UCSD-AML1 (cell line): ENCODE results near the gene MRPL28.
"Not testable (repeated sequence)": the region's sequence is repeated elsewhere in the genome, so short reads cannot be mapped to it uniquely, and the experiment has no call there.

ENCODE experiments used
- DNase-seq: peaks from one replicate; lab custom pipeline; 2025; ENCODE audit not compliant: unreplicated experiment; lab: John Stamatoyannopoulos, UW

The MRPL28 gene

GRCh38 chr16:360698-361336 lies 9.5 kb downstream of the MRPL28 start:
- no peak for DNase-seq

GRCh38 chr16:359871-360697 lies 10.3 kb downstream of the MRPL28 start:
- DNase-seq: no peak

DNA sequence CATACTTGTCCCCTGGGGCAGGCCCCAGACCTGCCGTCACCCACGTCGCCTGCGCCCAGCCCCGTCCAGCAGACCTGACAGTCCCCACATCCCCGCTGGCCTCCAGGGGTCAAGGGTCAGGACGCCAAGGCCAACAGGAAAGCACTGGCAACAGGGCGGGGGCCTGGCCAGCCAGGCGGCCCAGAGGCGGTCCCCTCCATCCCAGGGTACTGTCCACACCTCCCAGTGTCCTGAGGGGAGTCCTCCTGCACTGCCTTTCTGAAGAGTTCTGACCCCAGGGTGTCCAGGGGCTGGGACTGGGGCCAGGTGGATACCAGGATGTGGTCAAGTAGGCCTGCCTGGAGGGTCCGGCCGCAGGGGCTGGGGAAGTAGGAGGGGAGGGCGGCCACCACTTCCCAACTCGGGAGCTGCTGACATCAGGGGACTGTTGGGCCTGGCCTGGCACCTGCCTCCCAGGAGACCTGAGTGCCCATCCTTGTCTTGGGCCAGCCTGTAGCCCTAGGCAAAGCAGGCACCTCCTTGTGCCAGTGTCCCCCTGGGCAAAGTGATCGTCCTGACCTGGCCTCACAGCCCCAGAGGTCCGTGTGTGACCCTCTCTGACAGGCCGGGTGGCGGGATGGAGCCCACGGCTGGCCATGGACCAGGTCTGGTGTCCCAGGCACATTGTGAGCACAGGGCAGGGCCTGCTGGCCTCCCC lies 11.1 kb downstream of the MRPL28 start:
- no peak for DNase-seq

- no peak for DNase-seq
These were observed 13.6 kb downstream of the MRPL28 start for GRCh38 chr16:356741-357140.

DNA sequence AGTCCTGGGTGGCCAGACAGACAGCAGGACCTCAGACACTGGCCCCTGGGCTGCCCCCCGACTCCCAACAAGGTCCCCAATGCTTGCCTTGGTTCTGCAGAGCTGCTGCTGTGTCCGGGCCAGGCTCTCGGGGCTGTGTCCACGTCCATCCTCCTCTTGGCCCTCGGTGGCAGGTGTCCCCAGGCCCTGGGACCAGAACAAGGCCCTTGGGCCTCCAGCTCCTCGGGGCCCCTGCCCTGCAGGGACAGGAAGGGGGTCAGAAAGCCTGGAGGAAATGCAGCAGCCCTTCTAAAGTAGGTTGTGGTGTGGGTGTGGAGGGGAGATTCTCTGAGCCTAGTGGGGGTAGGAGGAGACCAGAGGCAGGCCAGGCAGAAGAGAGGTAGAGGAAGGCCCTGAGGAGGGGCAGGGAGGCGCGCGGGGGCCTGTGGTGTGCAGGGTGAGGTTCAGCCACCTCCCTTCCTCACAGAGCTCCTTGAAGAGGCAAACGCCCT lies 15.3 kb downstream of the MRPL28 start:
- DNase-seq: no peak

DNA sequence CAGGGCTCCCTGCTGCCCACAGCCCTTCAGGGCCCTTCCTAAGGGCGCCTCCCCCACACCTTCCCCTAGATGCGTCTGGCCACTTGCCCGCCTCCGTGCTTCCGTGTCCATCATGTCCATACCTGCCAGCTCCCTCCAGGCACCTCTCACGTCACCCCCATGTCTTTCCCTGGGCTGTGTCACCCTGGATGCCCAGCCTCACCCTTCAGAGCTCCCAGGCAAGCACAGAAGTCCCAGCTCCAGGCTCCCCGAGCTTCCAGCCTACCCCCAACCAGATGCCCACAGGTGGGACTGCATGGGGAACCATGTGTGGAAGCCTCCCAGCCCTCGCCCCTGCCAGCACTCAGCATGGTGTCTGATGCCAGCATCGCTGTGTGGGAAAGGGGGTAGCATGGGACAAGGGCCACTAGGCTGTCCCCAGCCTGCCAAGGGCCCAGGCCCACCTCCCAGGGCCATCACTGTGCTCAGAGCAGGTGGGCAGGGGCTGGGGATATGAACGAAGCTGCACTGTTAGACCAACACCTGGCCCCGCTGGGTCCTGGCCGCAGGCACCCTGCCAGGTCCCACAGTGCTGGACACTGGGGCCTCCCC lies 16.0 kb downstream of the MRPL28 start:
- no peak for DNase-seq

DNA sequence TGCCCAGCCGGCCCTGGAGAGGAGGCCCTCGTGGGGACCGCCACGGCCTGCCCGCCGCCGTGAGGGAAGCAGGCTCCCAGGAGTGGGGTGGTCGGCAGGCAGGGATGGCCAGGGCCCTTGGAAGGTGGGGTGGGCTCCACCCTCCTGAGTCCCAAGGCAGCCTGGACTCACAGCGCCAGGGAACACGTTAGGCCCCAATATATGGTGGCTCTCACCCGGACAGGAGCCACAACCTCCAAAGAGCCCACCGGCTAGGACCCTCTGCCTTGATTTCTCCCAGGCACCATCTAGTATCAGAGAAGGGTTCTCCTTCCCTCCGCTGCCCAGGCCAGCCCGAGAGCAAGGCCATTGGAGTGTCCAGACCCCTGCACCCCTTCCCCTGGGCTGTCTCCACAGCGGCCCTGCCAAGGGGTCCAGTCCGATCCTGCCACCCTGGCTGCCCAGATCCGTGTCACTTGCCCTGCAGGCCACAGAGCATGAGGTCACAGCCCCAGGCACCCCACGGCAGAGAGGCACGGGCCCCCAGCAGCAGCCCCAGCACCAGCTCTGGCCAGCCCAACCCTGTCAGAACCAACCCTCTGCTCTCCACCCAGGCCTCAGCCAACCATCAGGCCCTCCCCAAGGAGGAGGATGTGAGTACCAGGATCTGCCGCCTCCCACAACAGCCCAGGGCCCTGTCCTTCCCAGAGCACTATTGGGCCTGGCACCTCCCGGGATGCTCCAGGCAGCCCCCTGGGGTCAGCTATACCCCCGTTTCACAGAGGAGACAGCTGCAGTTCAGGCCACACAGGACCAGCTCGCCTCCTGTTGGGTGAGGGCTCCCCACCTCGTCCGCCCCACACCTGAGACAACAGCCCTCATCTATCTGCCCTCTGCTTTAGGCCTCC lies 16.7 kb downstream of the MRPL28 start:
- no peak for DNase-seq

- DNase-seq: peak; percentile 98
These were observed 17.6 kb downstream of the MRPL28 start, which contains the start of gene AXIN1 for GRCh38 chr16:352547-353403. AXIN1 (minus strand) TSS chr16:352723; CDS start chr16:347025, 5,698 bp downstream.

GRCh38 chr16:351804-352520 lies 18.4 kb downstream of the MRPL28 start:
- DNase-seq: no peak

GRCh38 chr16:350203-350602 lies 20.1 kb downstream of the MRPL28 start:
- DNase-seq: no peak

GRCh38 chr16:349211-349610 lies 21.1 kb downstream of the MRPL28 start:
- no peak for DNase-seq

- DNase-seq: not testable (repeated sequence)
These were observed 21.8 kb downstream of the MRPL28 start for GRCh38 chr16:348495-348894.

DNA sequence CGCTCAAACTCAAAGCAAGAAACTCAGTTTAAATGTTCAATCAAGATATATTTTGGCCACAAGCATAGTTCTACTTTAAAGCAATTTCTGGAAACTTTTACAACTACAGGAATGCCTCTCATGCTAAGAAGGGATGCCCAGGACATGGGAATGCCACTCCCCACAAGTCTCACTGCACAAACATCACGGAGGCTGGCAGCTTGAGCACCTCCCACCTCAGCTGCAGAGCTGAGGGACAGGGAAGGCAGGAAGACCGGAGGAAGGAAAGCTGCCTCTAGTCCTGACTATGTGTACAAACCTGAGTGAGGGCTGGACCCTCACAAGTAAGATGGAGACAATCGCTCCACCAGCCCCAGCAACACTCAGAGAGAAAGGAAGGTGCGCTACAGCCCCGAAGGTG lies 23.1 kb downstream of the MRPL28 start:
- no peak for DNase-seq

DNA sequence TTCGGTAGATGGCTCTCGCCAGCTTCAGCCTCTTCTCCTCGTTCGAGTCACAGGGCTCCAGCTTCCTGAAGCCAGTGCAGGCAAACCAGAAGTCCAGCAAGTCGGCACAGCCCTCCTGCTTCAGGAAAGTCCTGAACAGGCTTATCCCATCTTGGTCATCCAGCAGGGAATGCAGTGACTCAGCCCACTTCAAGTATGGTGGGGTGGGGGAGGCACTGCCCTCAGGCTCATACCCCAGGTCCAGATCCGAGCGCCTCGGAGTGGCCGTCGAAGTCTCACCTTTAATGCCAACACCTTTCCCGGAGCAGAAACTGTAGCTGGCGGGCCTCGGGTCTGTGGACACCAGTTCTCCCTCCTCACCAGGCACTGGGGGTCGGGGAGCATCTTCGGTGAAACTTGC lies 23.8 kb downstream of the MRPL28 start:
- no peak for DNase-seq

- no peak for DNase-seq
These were observed 24.6 kb downstream of the MRPL28 start for GRCh38 chr16:345772-346171.

GRCh38 chr16:342455-343213 lies 27.7 kb downstream of the MRPL28 start:
- no peak for DNase-seq

- not testable (repeated sequence) for DNase-seq
These were observed 28.4 kb downstream of the MRPL28 start for GRCh38 chr16:341974-342336.
